ENCODE data around the gene PRICKLE2. TPM values are rescaled to one million over a fixed set of nuclear protein-coding genes. Genes with fewer than 3 reads are reported as not detected.

PRICKLE2 gene
- total RNA-seq, 1 experiment from 2014 or later, result 3.2 TPM

DNA sequence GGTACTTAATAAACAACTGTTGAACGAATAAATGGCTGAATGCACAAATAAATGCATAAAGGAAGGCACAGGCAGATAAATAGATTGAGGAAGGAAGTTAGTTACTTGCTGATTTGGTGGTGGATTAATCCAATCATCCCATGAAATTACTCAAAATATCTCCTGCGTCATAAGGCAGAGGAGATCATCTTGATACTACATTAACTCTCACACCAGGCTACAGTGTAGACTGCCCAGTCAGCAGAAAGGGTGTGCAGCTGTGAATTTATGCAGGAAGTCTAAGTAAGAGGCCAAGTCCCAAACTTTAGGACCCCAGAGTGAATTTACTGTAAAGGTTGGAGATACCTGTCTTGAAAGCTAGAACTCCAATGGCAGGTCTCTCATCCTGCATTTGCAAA, 38.6 kb downstream of the PRICKLE2 start:
- DNase-seq, result no peak
- peaks cover 10 to 24% of the 10 kb centered on the region in 2 experiments for H3K4me1 Mint-ChIP-seq
- Histone ChIP-seq H2BK5ac (ENCODE audit: insufficient read length, low read length) (no peak overlapping the region), H3K9ac (ENCODE audit: extremely low read depth, insufficient read length, low read length) (no peak overlapping the region), H4K20me1 (ENCODE audit: control insufficient read depth, insufficient read depth, insufficient read length) (no peaks in the 10 kb centered on the region), H3T11ph (ENCODE audit: low read length) (no peak overlapping the region), H2BK20ac (ENCODE audit: low read depth, low read length, poor library complexity, severe bottlenecking) (no peak overlapping the region), H2BK15ac (ENCODE audit: low read depth, low read length) (no peak overlapping the region), H3K79me2 (ENCODE audit: insufficient read depth, low read length) (no peaks in the 10 kb centered on the region), H3K23ac (ENCODE audit: insufficient read length, low read depth, low read length) (no peak overlapping the region), H3K18ac (ENCODE audit: insufficient read length, low read depth, low read length) (no peak overlapping the region), H2AK5ac (ENCODE audit: insufficient read length, low read length) (no peak overlapping the region), H4K8ac (replicated peaks; ENCODE audit: insufficient read length, low read depth, low read length) (no peak overlapping the region), H3K27ac (ENCODE audit: insufficient read length, low read depth, low read length) (no peak overlapping the region), H4K5ac (ENCODE audit: insufficient read length, low read depth, low read length) (no peak overlapping the region), H3K27me3 (ENCODE audit: insufficient read depth, low read length) (no peaks in the 10 kb centered on the region), H2AFZ (ENCODE audit: low read length) (no peak overlapping the region), H4K91ac (ENCODE audit: insufficient read length, low read depth, low read length) (no peak overlapping the region), H3K56ac (ENCODE audit: insufficient read length, low read depth, low read length) (no peak overlapping the region), H3K4ac (ENCODE audit: low read depth, low read length) (no peak overlapping the region), H3K23me2 (ENCODE audit: insufficient read length, low read depth, low read length, poor library complexity, severe bottlenecking) (no peaks in the 10 kb centered on the region), H3K4me2 (ENCODE audit: insufficient read depth, insufficient read length, low read length) (no peak overlapping the region), H3K79me1 (ENCODE audit: insufficient read depth, low read depth, low read length, poor library complexity, severe bottlenecking) (no peaks in the 10 kb centered on the region), H3K14ac (ENCODE audit: insufficient read depth, low read length) (no peak overlapping the region), H2BK120ac (ENCODE audit: low read depth, low read length, poor library complexity, severe bottlenecking) (no peak overlapping the region), H3K4me1 (ENCODE audit: insufficient read depth, low read length) (peaks cover 4% of the 10 kb centered on the region; the same call in 1 of the 2 replicates), H3K9me3 (ENCODE audit: control insufficient read depth, low read depth, low read length) (no peaks in the 10 kb centered on the region), H2BK12ac (ENCODE audit: insufficient read length, low read depth, low read length) (no peak overlapping the region)
- H3K27me3 Mint-ChIP-seq (ENCODE audit: low read depth), result no peaks in the 10 kb centered on the region; the same call in 1 of the 2 replicates
- H3K9me3 Mint-ChIP-seq, result no peaks in the 10 kb centered on the region
- TF ChIP-seq, protein P1, sequence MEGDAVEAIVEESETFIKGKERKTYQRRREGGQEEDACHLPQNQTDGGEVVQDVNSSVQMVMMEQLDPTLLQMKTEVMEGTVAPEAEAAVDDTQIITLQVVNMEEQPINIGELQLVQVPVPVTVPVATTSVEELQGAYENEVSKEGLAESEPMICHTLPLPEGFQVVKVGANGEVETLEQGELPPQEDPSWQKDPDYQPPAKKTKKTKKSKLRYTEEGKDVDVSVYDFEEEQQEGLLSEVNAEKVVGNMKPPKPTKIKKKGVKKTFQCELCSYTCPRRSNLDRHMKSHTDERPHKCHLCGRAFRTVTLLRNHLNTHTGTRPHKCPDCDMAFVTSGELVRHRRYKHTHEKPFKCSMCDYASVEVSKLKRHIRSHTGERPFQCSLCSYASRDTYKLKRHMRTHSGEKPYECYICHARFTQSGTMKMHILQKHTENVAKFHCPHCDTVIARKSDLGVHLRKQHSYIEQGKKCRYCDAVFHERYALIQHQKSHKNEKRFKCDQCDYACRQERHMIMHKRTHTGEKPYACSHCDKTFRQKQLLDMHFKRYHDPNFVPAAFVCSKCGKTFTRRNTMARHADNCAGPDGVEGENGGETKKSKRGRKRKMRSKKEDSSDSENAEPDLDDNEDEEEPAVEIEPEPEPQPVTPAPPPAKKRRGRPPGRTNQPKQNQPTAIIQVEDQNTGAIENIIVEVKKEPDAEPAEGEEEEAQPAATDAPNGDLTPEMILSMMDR (conservative IDR thresholded peaks at IDR 0.05), result no peak
- H3K4me3 Mint-ChIP-seq, result no peak overlapping the region
- H3K36me3 Mint-ChIP-seq (ENCODE audit: insufficient read depth in 1 of 3, low read depth in 3 of 3), result no peaks in the 10 kb centered on the region
- WGBS (ENCODE audit: extremely low coverage, insufficient read length, low lambda C conversion rate), result no CpG with 5 or more reads among the region's 2 CpGs
- H3K27ac Mint-ChIP-seq, result no peak overlapping the region; a peak in 1 of 7 replicates
